T-helper 2 cell treated with Interferon-gamma antibody and Interleukin-4, amounts not matched to agents 100 ng/mL and 5 ng/mL, for 36 hours (primary cell): ENCODE data around the gene TRIO. TPM values are rescaled to one million over a fixed set of nuclear protein-coding genes. Genes with fewer than 3 reads are reported as not detected.

Experiments
- intact Hi-C: fragments of 100-400 bp; cut with micrococcal nuclease; formaldehyde crosslinking; loops from one replicate; pipeline ENCODE4 v1.15.1; 2023
- total RNA-seq: library from RNA; stranded (reverse); gene quantifications from 2 replicates; pipeline ENCODE4 v1.2.3, GENCODE V29; 2022

TRIO gene
- total RNA-seq, 1 donor from 2014 or later = 17.2 TPM

- intact Hi-C loops = loop anchor here (10.0 kb wide), 1 partner anchor 219 kb away; no protein-coding TSS in a partner anchor
These were observed 2.5 kb downstream of the TRIO start for GRCh38 chr5:14145435-14146334.

GRCh38 chr5:14146725-14147124, 3.6 kb downstream of the TRIO start:
- intact Hi-C loops = loop anchor here (10.0 kb wide), 1 partner anchor 218 kb away; no protein-coding TSS in a partner anchor

GRCh38 chr5:14147210-14147609, 4.1 kb downstream of the TRIO start:
- intact Hi-C loops = loop anchor here (10.0 kb wide), 1 partner anchor 218 kb away; no protein-coding TSS in a partner anchor

GRCh38 chr5:14148483-14148882, 5.3 kb downstream of the TRIO start:
- intact Hi-C loops = loop anchor here (10.0 kb wide), 1 partner anchor 216 kb away; no protein-coding TSS in a partner anchor

GRCh38 chr5:14148890-14149671, 5.9 kb downstream of the TRIO start:
- intact Hi-C loops = loop anchor here (10.0 kb wide), 1 partner anchor 216 kb away; no protein-coding TSS in a partner anchor

- intact Hi-C loops = loop anchor here (10.0 kb wide), 1 partner anchor 215 kb away; no protein-coding TSS in a partner anchor
These were observed 6.6 kb downstream of the TRIO start for GRCh38 chr5:14149672-14150274.

GRCh38 chr5:14151416-14151815, 8.3 kb downstream of the TRIO start:
- intact Hi-C loops = no loop called here

GRCh38 chr5:14153071-14153864, 10.1 kb downstream of the TRIO start:
- intact Hi-C loops = no loop called here

GRCh38 chr5:14153932-14154731, 11.0 kb downstream of the TRIO start:
- intact Hi-C loops = no loop called here

- intact Hi-C loops = no loop called here
These were observed 11.9 kb downstream of the TRIO start for GRCh38 chr5:14155075-14155474.

- intact Hi-C loops = no loop called here
These were observed 12.6 kb downstream of the TRIO start for GRCh38 chr5:14155739-14156138.

- intact Hi-C loops = no loop called here
These were observed 13.1 kb downstream of the TRIO start for GRCh38 chr5:14156290-14156649.

- intact Hi-C loops = no loop called here
These were observed 13.7 kb downstream of the TRIO start for GRCh38 chr5:14156650-14157492.

- intact Hi-C loops = no loop called here
These were observed 14.3 kb downstream of the TRIO start for GRCh38 chr5:14157493-14157782.

GRCh38 chr5:14158890-14159666, 15.9 kb downstream of the TRIO start:
- intact Hi-C loops = no loop called here

GRCh38 chr5:14161825-14162556, 18.8 kb downstream of the TRIO start:
- intact Hi-C loops = no loop called here
